Esophagus muscularis mucosa (tissue), 2 donors: ENCODE measurements around the gene CPNE1.

Experiments
- POLR2A ChIP-seq: fragments of 450-650 bp; IDR thresholded peaks from one replicate; pipeline ENCODE4 v1.6.1; 2017; ENCODE audit warnings: antibody characterized with exemption, moderate library complexity, mild to moderate bottlenecking, low read depth
- POLR2AphosphoS5 ChIP-seq, 2 donors: sonication (generic); formaldehyde crosslinking; IDR thresholded peaks; one replicate each; pipeline ENCODE4 v1.6.1; 2017; ENCODE audit warnings: antibody characterized with exemption in 2 of 2

- TF ChIP-seq POLR2A, result no peak
- no peak for TF ChIP-seq POLR2AphosphoS5 (IDR thresholded peaks at IDR 0.05)
These were observed 17.3 kb upstream of the CPNE1 start for GRCh38 chr20:35681960-35682359.
